ENCODE measurements around the gene RALGPS2.

- TF ChIP-seq, protein P1, sequence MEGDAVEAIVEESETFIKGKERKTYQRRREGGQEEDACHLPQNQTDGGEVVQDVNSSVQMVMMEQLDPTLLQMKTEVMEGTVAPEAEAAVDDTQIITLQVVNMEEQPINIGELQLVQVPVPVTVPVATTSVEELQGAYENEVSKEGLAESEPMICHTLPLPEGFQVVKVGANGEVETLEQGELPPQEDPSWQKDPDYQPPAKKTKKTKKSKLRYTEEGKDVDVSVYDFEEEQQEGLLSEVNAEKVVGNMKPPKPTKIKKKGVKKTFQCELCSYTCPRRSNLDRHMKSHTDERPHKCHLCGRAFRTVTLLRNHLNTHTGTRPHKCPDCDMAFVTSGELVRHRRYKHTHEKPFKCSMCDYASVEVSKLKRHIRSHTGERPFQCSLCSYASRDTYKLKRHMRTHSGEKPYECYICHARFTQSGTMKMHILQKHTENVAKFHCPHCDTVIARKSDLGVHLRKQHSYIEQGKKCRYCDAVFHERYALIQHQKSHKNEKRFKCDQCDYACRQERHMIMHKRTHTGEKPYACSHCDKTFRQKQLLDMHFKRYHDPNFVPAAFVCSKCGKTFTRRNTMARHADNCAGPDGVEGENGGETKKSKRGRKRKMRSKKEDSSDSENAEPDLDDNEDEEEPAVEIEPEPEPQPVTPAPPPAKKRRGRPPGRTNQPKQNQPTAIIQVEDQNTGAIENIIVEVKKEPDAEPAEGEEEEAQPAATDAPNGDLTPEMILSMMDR (IDR thresholded peaks at IDR 0.05), result no peak
- no peak for TF ChIP-seq EZH2 (IDR thresholded peaks at IDR 0.05; ENCODE audit: borderline replicate concordance, insufficient read depth, low read depth, low read length, poor library complexity, severe bottlenecking)
Measured at GRCh38 chr1:178749581-178750166, 24.6 kb downstream of the RALGPS2 start.

All from B cell (primary cell).